GM21423 (cell line): Measurements from ENCODE around the gene UNC93B1.

Experiments used
- ATAC-seq: cut with Tn5 transposase; IDR thresholded peaks from one replicate; pipeline ENCODE4 v1.9.1; 2021; ENCODE audit warnings: mild to moderate bottlenecking, moderate library complexity; ENCODE audit not compliant: unreplicated experiment

UNC93B1 gene

GRCh38 chr11:68040957-68041591 is 37.2 kb upstream of the UNC93B1 start:
- ATAC-seq: no peak

DNA sequence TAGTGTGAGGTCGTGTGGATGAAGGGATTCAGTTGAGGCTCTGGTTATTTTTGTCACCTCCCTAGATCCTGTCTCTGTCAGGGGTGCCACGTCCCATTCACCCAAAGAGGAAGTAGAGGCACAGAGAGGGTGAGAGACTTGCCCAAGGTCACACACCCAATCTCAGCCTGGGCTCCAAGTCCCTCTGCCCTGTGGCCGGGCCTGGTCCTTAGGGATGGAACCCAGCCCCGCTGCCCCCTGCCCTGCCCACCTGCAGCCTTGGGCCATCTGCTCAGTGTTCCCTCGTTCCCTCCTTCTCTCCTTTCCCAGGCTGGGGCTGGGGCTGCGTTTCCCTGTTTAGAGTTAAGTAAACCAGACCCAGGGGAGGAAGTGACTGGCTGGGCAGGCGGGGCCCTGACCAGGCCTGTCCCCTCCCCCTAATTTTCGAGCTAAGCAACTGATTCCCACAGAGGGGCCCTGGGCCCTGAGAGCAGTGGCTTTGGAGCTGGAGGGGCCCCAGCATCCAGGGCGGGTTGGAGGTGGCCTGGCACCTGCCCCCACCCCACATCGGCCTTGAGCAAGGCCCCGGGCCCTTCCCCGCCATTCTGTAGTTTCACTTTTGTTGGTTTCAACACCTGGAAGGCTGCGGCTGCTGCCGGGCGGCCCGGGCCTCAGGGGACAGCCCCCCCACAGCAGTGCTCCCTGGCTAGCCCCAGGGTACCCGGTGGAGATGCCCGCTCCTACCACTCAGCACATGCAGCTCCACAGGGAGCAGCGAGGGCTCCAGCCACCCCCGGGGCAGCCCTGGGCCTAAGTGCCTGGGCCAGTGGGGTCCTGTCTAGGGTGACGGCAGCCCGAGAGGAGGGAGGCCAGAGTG is 36.4 kb upstream of the UNC93B1 start:
- ATAC-seq: peak; percentile 51

GRCh38 chr11:68039526-68040086 is 35.7 kb upstream of the UNC93B1 start:
- ATAC-seq: no peak

GRCh38 chr11:68038718-68039525 is 35.0 kb upstream of the UNC93B1 start, which contains the start of gene TCIRG1:
TCIRG1 (plus strand) TSS chr11:68039025; CDS start chr11:68041272, 2,247 bp downstream.
- peak; percentile 35 for ATAC-seq

- ATAC-seq: no peak
Measured at GRCh38 chr11:68038226-68038717, 34.4 kb upstream of the UNC93B1 start.

DNA sequence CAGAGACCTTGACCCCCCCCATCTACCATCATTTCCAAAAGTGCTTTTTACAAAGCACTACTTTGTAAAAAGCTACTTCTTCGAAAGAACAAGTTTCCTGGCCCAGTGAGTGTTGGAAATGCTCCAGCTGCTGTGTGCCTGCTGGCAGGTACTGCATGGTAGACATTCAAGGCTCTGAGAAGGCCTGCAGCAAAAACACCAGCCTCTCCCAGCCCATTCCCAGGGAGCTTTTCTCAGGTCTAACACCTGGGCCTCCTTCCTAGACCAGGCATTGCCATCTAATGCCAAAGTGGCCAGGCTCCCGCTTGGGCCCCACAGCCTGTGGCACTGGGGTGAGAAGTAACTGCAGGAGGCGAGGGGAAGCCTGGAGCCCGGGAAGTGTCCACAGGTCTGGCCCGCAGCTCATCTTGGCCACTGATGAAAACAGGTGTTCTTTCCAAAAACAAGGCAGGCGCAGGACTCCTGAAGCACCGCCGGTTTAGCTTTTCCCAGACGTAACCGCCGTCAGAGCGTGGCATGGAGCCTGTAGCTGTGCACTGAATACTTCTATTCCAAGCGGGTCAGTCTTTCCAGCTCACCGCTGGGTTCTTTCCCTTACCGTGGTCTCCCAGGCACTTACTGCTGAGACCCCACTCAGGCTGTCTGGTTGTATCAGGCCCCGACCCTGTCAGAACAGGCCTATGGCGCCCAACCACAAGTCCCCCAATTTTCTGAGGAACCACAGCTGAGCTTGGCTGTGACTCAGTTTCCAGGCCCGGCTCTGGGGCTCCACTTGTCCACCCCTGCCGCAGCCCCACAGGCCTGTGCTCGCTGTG is 33.7 kb upstream of the UNC93B1 start:
- no peak for ATAC-seq

- ATAC-seq: no peak
Measured at GRCh38 chr11:68036717-68037239, 32.9 kb upstream of the UNC93B1 start.

- no peak for ATAC-seq
Measured at GRCh38 chr11:68036141-68036716, 32.3 kb upstream of the UNC93B1 start.

GRCh38 chr11:68035266-68035876 is 31.5 kb upstream of the UNC93B1 start:
- no peak for ATAC-seq

GRCh38 chr11:68033708-68034045 is 29.8 kb upstream of the UNC93B1 start:
- no peak for ATAC-seq

- ATAC-seq: no peak
Measured at GRCh38 chr11:68032997-68033707, 29.3 kb upstream of the UNC93B1 start.

GRCh38 chr11:68032003-68032402 is 28.1 kb upstream of the UNC93B1 start:
- ATAC-seq: no peak

DNA sequence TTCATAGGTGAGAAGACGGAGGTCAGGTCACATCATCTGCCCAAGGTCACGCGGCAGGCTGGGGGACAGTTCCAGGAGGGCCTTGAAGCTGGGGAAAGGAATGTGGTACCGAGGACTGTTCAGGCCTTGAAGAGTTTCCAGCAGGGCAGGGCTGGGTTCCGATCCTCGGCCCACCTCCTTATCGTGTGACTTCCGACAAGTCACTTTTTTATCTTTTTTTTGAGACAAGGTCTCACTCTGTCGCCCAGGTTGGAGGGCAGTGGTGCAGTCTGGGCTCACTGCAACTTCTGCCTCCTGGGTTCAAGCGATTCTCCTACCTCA is 27.2 kb upstream of the UNC93B1 start:
- no peak for ATAC-seq

DNA sequence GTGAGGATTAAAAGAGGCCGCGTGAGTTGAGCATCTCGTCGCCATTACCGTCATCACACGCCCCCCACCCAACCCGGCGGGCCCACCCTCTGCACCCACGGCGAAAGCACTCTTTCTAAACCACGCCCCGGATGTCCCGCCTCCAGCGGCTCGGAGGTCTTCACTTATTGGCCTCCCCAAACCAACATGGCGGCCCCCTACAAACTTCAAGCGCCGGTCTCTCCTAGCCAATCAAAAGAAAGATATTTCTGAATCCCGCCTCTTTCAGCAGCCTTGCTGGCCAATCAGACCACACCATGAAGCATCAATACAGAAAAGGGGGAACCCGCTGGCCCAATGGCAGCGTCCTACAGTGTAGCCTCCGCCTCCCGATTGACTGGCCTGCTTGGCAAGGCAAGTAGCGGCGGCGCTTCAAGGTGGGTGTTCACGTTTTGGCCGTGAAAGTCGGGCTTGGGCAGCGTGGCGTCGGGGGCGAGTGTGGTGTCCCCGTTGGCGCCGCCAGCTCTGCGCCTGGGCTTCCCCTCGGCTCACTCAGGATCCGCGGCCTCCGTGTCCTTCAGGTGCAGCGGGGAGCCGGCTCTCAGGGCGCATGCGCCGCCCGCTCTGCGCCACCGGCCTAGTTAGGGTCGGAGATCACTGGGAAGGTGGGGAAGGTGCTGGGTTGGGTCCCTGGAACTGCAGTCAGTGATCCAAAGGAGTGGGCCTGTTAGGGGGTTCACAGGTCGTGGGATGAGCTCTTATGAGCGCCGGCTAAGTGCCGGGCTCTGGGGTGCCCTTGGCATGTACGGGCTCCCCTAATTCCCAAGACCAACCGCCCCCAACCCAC is 26.6 kb upstream of the UNC93B1 start, which contains the start of gene NDUFS8:
NDUFS8 (plus strand) TSS at position 364 of the 826 bp plus-strand sequence. CDS start 1,471 bp downstream, outside the sequence.
- peak; percentile 91 for ATAC-seq

DNA sequence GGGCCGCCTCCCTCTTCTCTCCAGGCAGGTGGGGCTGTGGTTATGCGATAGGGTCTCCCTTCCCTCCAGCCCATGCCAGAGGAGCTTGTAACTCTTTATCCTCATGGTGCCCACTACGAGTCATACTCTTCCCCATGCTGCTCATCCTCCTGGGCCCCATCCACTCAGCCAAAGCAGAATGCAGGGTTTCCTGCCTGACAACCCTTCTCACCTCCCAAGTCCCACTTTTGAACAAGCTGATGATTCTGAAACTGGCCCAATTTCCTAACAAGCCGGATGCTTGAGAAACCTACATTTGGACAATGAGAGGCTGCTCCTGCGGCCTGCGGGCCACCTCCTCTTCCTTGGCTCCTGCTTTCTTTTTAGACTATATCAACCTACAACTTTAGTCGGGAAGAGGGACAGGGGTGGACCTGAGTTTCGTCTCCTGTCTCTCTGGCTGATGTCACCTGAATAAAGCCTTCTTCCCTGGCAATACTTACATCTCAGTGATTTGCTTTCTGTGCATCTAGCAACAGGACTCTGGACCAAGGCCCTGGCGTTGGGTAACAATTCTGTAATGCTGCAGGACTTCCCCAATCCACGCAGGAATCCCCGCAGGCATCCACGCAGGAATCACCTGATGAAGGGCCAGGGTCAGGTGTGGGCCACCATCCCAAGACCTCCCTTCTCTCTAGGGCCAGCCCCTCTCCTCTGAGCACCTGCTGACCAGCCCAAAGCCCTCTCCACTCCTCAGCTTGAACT is 25.1 kb upstream of the UNC93B1 start:
- no peak for ATAC-seq

GRCh38 chr11:68027667-68028066 is 23.8 kb upstream of the UNC93B1 start:
- ATAC-seq: no peak
